GM19023 (cell line): ENCODE results near the gene ZNF316.

Source experiments
- ATAC-seq: cut with Tn5 transposase; IDR thresholded peaks from one replicate; pipeline ENCODE4 v1.9.1; 2021; ENCODE audit warnings: mild to moderate bottlenecking, moderate library complexity; ENCODE audit not compliant: unreplicated experiment

ZNF316 gene

DNA sequence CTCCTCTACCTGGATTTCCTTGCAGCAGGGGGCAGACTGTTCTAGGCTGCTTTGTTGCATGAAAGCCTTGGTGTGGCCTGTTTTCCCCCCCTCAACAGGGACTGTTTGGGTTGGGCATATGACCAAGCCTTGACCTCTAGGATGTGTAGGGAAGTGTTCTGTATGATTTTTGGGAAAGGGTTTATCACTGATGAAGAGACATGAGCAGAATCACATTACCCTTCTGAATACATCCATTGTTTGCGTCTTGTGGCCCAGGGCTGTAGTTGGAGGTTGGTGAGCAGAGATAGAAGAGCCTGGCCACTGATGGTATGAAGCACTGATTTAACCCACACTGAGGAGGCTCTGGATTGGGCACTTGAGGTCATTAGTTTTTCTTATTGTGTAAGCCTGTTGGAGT, 43.0 kb downstream of the ZNF316 start:
- ATAC-seq = no peak

- ATAC-seq = no peak
These were observed 54.0 kb downstream of the ZNF316 start for GRCh38 chr7:6691103-6691502.

DNA sequence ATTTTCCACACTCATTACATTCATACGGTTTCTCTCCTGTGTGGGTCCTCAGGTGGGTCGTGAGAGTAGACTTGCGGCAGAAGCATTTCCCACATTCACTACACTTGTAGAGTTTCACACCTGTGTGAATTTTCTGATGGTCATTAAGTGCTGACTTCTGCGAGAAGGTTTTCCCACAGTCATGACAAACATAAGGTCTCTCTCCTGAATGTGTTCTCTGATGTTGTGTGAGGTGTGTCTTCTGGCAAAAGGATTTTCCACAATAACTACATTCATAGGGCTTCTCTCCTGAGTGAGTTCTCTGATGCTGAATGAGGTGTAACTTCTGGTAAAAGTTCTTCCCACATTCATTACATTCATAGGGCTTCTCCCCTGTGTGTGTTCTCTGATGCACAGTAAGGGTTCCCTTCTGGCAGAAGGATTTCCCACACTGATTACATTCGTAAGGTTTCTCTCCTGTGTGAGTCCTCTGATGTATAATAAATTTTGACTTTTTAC, 54.5 kb downstream of the ZNF316 start:
- ATAC-seq = no peak

DNA sequence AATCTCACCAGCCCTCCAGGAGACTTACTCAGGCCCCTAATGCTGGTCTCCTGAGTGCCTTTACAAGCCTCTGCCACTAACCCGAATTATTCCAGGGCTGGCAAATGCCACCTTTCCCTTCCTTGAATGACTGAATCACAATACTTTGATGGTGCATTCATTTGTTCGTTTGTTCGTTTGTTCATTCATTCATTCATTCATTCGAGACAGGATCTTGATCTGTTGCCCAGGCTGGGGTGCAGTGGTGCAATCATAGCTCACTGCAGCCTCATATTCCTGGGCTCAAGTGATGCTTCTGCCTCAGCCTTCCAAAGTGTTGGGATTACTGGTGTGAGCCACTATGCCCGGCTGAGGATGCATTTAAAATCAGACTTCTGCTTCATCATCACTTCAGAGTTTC, 63.7 kb downstream of the ZNF316 start:
- ATAC-seq = no peak

- no peak for ATAC-seq
These were observed 64.7 kb downstream of the ZNF316 start for GRCh38 chr7:6701860-6702259.
